Measurements from ENCODE around the gene MTIF2.

DNA sequence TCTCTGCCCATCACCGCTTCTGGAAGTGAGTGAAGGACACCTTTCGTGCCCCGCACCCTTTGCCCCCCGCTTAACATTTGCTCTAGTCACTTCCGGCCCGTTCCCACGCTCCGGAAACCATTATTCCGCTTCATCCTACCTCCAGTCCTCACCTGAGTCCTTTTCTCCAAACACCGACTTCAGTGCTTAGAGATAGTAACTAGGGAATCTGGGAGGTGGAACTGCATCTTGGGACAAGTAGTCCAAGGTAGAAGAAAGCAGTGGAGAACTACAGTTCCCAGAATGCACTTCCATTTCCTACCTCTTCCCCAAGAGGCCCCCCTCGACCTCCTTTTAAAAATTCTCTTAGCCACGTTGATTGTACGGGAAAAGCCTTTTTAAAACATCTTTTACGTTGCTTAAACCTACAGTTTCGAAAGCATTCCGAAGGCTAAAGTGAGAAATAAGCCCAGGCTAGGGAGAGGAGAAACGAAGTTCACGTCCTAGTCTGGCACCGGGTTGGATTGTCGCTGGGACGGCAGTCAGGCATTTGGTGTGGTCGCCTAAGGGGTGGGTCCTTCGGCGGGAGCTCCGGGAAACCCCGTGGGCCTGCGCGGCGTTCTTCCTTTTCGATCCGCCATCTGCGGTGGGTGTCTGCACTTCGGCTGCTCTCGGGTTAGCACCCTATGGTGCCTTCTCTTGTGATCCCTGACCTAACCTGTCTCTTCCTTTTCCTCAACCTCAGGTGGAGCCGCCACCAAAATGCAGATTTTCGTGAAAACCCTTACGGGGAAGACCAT lies 36.8 kb downstream of the MTIF2 start, which contains the start of the genes CLHC1 and RPS27A:
- TF ChIP-seq POLR2A (IDR thresholded peaks at IDR 0.05; ENCODE audit: low read length) (peak; percentile 92), CHD4 (IDR thresholded peaks at IDR 0.05; ENCODE audit: borderline replicate concordance) (no peak), CEBPB (IDR thresholded peaks at IDR 0.05) (no peak), SREBF2 (IDR thresholded peaks at IDR 0.05) (no peak), BHLHE40 (IDR thresholded peaks at IDR 0.05; ENCODE audit: low read depth, low read length) (no peak), CBX8 (IDR thresholded peaks at IDR 0.05) (no peak), TP53 (CRISPR knock-in tag; IDR thresholded peaks at IDR 0.05) (no peak)
- TF ChIP-seq, protein P1, sequence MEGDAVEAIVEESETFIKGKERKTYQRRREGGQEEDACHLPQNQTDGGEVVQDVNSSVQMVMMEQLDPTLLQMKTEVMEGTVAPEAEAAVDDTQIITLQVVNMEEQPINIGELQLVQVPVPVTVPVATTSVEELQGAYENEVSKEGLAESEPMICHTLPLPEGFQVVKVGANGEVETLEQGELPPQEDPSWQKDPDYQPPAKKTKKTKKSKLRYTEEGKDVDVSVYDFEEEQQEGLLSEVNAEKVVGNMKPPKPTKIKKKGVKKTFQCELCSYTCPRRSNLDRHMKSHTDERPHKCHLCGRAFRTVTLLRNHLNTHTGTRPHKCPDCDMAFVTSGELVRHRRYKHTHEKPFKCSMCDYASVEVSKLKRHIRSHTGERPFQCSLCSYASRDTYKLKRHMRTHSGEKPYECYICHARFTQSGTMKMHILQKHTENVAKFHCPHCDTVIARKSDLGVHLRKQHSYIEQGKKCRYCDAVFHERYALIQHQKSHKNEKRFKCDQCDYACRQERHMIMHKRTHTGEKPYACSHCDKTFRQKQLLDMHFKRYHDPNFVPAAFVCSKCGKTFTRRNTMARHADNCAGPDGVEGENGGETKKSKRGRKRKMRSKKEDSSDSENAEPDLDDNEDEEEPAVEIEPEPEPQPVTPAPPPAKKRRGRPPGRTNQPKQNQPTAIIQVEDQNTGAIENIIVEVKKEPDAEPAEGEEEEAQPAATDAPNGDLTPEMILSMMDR (IDR thresholded peaks at IDR 0.05) = no peak
